GM23248 (cell line): ENCODE data around the gene PLCB4.

Source experiments
- EZH2 ChIP-seq: fragments of 200-600 bp; sonication (generic); IDR thresholded peaks from 2 replicates; pipeline ENCODE4 v1.6.1; 2018; ENCODE audit warnings: antibody characterized with exemption, mild to moderate bottlenecking; ENCODE audit not compliant: insufficient read depth, poor library complexity, severe bottlenecking
- EZH2phosphoT487 ChIP-seq: fragments of 200-600 bp; sonication (generic); IDR thresholded peaks from 2 replicates; pipeline ENCODE4 v1.6.1; 2018; ENCODE audit warnings: antibody characterized with exemption, moderate library complexity, mild to moderate bottlenecking, low read depth; ENCODE audit not compliant: insufficient read depth

DNA sequence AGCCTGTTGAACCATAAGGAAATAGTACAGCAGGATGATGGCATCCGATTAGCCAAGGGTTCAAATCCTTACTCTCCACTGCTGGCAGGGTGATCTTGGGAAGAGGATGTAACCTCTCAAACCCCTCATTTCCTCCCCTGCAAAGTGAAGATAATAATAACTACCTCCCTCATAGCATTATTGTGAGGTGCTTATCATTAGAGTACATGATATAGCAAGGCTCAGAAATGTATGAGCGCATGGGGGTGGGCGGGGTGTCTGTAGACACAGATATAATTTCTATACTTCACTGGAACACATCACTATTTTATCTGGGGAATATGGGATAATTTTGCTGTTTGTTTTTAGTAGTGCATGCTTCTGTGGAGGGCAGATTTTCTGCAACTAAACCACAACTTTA is 355.7 kb downstream of the PLCB4 start:
- TF ChIP-seq EZH2 (no peak), EZH2phosphoT487 (no peak)
